GM23338 (cell line): ENCODE measurements around the gene PPP2CA. TPM values are rescaled to one million over a fixed set of nuclear protein-coding genes. Genes with fewer than 3 reads are reported as not detected.
"Not testable (repeated sequence)": the region's sequence is repeated elsewhere in the genome, so short reads cannot be mapped to it uniquely, and the experiment has no call there.

Source experiments
- ATAC-seq: fragments of 200-7000 bp; cut with Tn5 transposase; 3 replicates; pipeline ENCODE4 v1.9.1; 2020
- DNase-seq: peaks from one replicate; pipeline ENCODE4 v3.0.0-alpha.2; 2015; ENCODE audit warnings: low spot score
- H2AFZ ChIP-seq: fragments of 200-600 bp; sonication (generic); 2 replicates; pipeline ENCODE4 v1.8.0; 2016; ENCODE audit warnings: antibody characterized with exemption, mild to moderate bottlenecking, moderate library complexity
- H3F3A ChIP-seq: fragments of 200-600 bp; sonication (generic); replicated peaks from 2 replicates; pipeline ENCODE4 v1.8.0; 2017; ENCODE audit warnings: antibody characterized with exemption, mixed run types, low read depth
- H3K27ac ChIP-seq: fragments of 200-600 bp; sonication (generic); 2 replicates; pipeline ENCODE4 v1.6.1; 2016; ENCODE audit warnings: low read depth
- H3K27me3 ChIP-seq: fragments of 200-600 bp; sonication (generic); 2 replicates; pipeline ENCODE4 v1.8.0; 2016; ENCODE audit warnings: mild to moderate bottlenecking, mixed run types, moderate library complexity; ENCODE audit not compliant: insufficient read depth
- H3K36me3 ChIP-seq: fragments of 200-600 bp; sonication (generic); 2 replicates; pipeline ENCODE4 v1.8.0; 2016; ENCODE audit warnings: mild to moderate bottlenecking; ENCODE audit not compliant: insufficient read depth
- H3K4me1 ChIP-seq: fragments of 200-600 bp; sonication (generic); 2 replicates; pipeline ENCODE4 v1.8.0; 2016; ENCODE audit warnings: mild to moderate bottlenecking, moderate library complexity; ENCODE audit not compliant: insufficient read depth
- H3K4me2 ChIP-seq: fragments of 200-600 bp; sonication (generic); 2 replicates; pipeline ENCODE4 v1.7.1; 2017; ENCODE audit warnings: mixed run types
- H3K4me3 ChIP-seq: fragments of 200-600 bp; sonication (generic); 2 replicates; pipeline ENCODE4 v1.6.1; 2016; ENCODE audit warnings: mixed run types
- H3K79me2 ChIP-seq: fragments of 200-600 bp; sonication (generic); replicated peaks from 2 replicates; pipeline ENCODE4 v1.8.0; 2017; ENCODE audit warnings: mild to moderate bottlenecking; ENCODE audit not compliant: insufficient read depth
- H3K9me2 ChIP-seq: fragments of 200-600 bp; sonication (generic); 2 replicates; pipeline ENCODE4 v1.8.0; 2017; ENCODE audit not compliant: insufficient read depth
- H4K20me1 ChIP-seq: fragments of 200-600 bp; sonication (generic); replicated peaks from 2 replicates; pipeline ENCODE4 v1.8.0; 2017; ENCODE audit warnings: mild to moderate bottlenecking; ENCODE audit not compliant: insufficient read depth
- H3K27ac Mint-ChIP-seq: 2 replicates; pipeline ENCODE4 v1.8.0; 2020; ENCODE audit warnings: inconsistent platforms, mild to moderate bottlenecking, moderate library complexity, mixed read lengths
- H3K27me3 Mint-ChIP-seq: 3 replicates; pipeline ENCODE4 v1.8.0; 2022; ENCODE audit warnings: low read depth, mild to moderate bottlenecking, moderate library complexity, mixed read lengths, inconsistent platforms; ENCODE audit not compliant: insufficient read depth, poor library complexity
- H3K36me3 Mint-ChIP-seq: 3 replicates; pipeline ENCODE4 v1.8.0; 2021; ENCODE audit warnings: low read depth, mild to moderate bottlenecking, inconsistent platforms, moderate library complexity, mixed read lengths
- H3K4me1 Mint-ChIP-seq: 3 replicates; pipeline ENCODE4 v1.8.0; 2020; ENCODE audit warnings: mild to moderate bottlenecking, inconsistent platforms, mixed read lengths
- H3K4me3 Mint-ChIP-seq: 3 replicates; pipeline ENCODE4 v1.8.0; 2021; ENCODE audit warnings: moderate library complexity, mild to moderate bottlenecking, inconsistent platforms, mixed read lengths
- H3K9me3 Mint-ChIP-seq: 3 replicates; pipeline ENCODE4 v1.8.0; 2020; ENCODE audit warnings: moderate library complexity, mild to moderate bottlenecking, inconsistent platforms, mixed read lengths
- CREB1 ChIP-seq: fragments of 250-450 bp; sonication (Bioruptor Pico); IDR thresholded peaks from 2 replicates; pipeline ENCODE4 v1.5.0; 2020; ENCODE audit warnings: low read depth, mild to moderate bottlenecking, moderate library complexity
- CTCF ChIP-seq, 2 experiments: fragments of 200-600 bp in 1 of 2; sonication (generic) in 1 of 2; conservative IDR thresholded peaks; 2 replicates each; pipeline versions ENCODE4 v1.5.1 to v1.6.1; 2016 to 2017; ENCODE audit warnings: antibody characterized with exemption in 2 of 2, low read depth in 2 of 2, mild to moderate bottlenecking in 2 of 2, moderate library complexity in 1 of 2
- ETS1 ChIP-seq: IDR thresholded peaks from 2 replicates; pipeline ENCODE4 v1.6.1; 2016; ENCODE audit warnings: antibody characterized with exemption
- JUNB ChIP-seq: IDR thresholded peaks from one replicate; pipeline ENCODE4 v1.6.1; 2016; ENCODE audit warnings: antibody characterized with exemption; ENCODE audit not compliant: unreplicated experiment
- polyA plus RNA-seq: library from polyadenylated mRNA; unstranded; fragments of >200 nt; fragmentation: Nextera tagmentation; extraction: Ambion mirVana; gene quantifications from 2 replicates; pipeline ENCODE4 v1.2.1, GENCODE V29; 2016
- total RNA-seq: library from RNA; depleted of rRNA; stranded (reverse); fragments of >200 nt; shearing (Covaris generic); gene quantifications from 2 replicates; pipeline ENCODE4 v1.2.3, GENCODE V29; 2014

Gene PPP2CA
- total and polyA plus RNA-seq, 2 experiments from 2014 or later, result 131 to 316 TPM

- DNase-seq, result peak; percentile 90
- Histone ChIP-seq H3F3A (no peaks in the 10 kb centered on the region; the same call in 1 of the 2 replicates), H3K27ac (peak overlapping the region; percentile 100), H3K4me3 (peak overlapping the region; percentile 92), H4K20me1 (peaks cover 47% of the 10 kb centered on the region), H3K9me2 (no peaks in the 10 kb centered on the region), H3K27me3 (no peaks in the 10 kb centered on the region), H3K4me2 (peak overlapping the region; percentile 89), H3K79me2 (peaks cover 61% of the 10 kb centered on the region), H3K36me3 (no peaks in the 10 kb centered on the region), H2AFZ (no peak overlapping the region), H3K4me1 (peaks cover 42% of the 10 kb centered on the region)
- peaks cover 13% of the 10 kb centered on the region for H3K27me3 Mint-ChIP-seq
- ATAC-seq, result peak; percentile 56
- TF ChIP-seq CREB1 (CRISPR knock-in tag) (0 out of 2 replicates have a peak, but pooled peaks have one; percentile 16), CTCF (conservative IDR thresholded peaks at IDR 0.05; ENCODE audit: low read depth in 2 of 2) (peak in 1 of 2 experiments; percentile 28; a peak in 2 of 4 replicates), ETS1 (no peak)
- H3K4me1 Mint-ChIP-seq, result peaks cover 41% of the 10 kb centered on the region
- H3K36me3 Mint-ChIP-seq, result peaks cover 37% of the 10 kb centered on the region
- no peaks in the 10 kb centered on the region; the same call in 2 of the 3 replicates for H3K9me3 Mint-ChIP-seq
- H3K27ac Mint-ChIP-seq, result peak overlapping the region; percentile 99
- H3K4me3 Mint-ChIP-seq, result peak overlapping the region; percentile 98
Observed at GRCh38 chr5:134224888-134225779, 739 bp downstream of the PPP2CA start.

GRCh38 chr5:134223406-134224248 is 2.2 kb downstream of the PPP2CA start:
- H3K27ac ChIP-seq, result no peak overlapping the region
- Mint-ChIP-seq H3K36me3 (peaks cover 39% of the 10 kb centered on the region), H3K4me1 (peaks cover 52% of the 10 kb centered on the region), H3K9me3 (no peaks in the 10 kb centered on the region; the same call in 2 of the 3 replicates), H3K4me3 (peak overlapping the region; percentile 98), H3K27ac (0 out of 2 replicates have a peak overlapping the region, but pooled peaks have one; percentile 33), H3K27me3 (peaks cover 16% of the 10 kb centered on the region)
- ATAC-seq (no peak), DNase-seq (no peak)
- H3K4me1 ChIP-seq, result peaks cover 50% of the 10 kb centered on the region
- H3K4me2 ChIP-seq, result peak overlapping the region; percentile 89
- H3K4me3 ChIP-seq, result peak overlapping the region; percentile 92
- no peak overlapping the region for H2AFZ ChIP-seq
- no peaks in the 10 kb centered on the region for H3K9me2 ChIP-seq
- no peaks in the 10 kb centered on the region for H3K27me3 ChIP-seq
- no peaks in the 10 kb centered on the region for H3K36me3 ChIP-seq
- H3F3A ChIP-seq, result no peaks in the 10 kb centered on the region; the same call in 1 of the 2 replicates
- no peak for TF ChIP-seq JUNB
- no peak for TF ChIP-seq ETS1
- no peak for TF ChIP-seq CTCF (conservative IDR thresholded peaks at IDR 0.05; ENCODE audit: low read depth in 2 of 2)
- peaks cover 76% of the 10 kb centered on the region for H3K79me2 ChIP-seq
- peaks cover 61% of the 10 kb centered on the region for H4K20me1 ChIP-seq

- peaks cover 43% of the 10 kb centered on the region for H3K4me1 Mint-ChIP-seq
- not testable (repeated sequence) for H3F3A ChIP-seq, ATAC-seq, H3K27me3 ChIP-seq, H3K36me3 ChIP-seq, DNase-seq, H3K27ac ChIP-seq, H3K9me3 Mint-ChIP-seq, H2AFZ ChIP-seq, H3K9me2 ChIP-seq
- peaks cover 81% of the 10 kb centered on the region for H4K20me1 ChIP-seq
- H3K4me3 Mint-ChIP-seq, result peak overlapping the region; percentile 98; the same call in 2 of the 3 replicates
- H3K4me2 ChIP-seq, result peak overlapping the region; percentile 89
- H3K27ac Mint-ChIP-seq, result peak overlapping the region; percentile 59; the same call in 1 of the 2 replicates
- H3K4me3 ChIP-seq, result peak overlapping the region; percentile 92; the same call in 1 of the 2 replicates
- H3K4me1 ChIP-seq, result peaks cover 47% of the 10 kb centered on the region
- peaks cover 12% of the 10 kb centered on the region for H3K27me3 Mint-ChIP-seq
- H3K36me3 Mint-ChIP-seq, result peaks cover 42% of the 10 kb centered on the region
- H3K79me2 ChIP-seq, result peaks cover 92% of the 10 kb centered on the region
Observed at GRCh38 chr5:134221690-134222089, 4.2 kb downstream of the PPP2CA start.
